WI38 (cell line): ENCODE results near the gene NOL12.
"Not testable (repeated sequence)": the region's sequence is repeated elsewhere in the genome, so short reads cannot be mapped to it uniquely, and the experiment has no call there.

Experiments
- H3K4me3 ChIP-seq: 2 replicates; pipeline ENCODE4 v1.5.1; 2011; ENCODE audit warnings: low read depth, mild to moderate bottlenecking, control low read depth, low read length
- TF ChIP-seq, protein P1 (sequence below): IDR thresholded peaks from 2 replicates; pipeline ENCODE4 v1.5.1; 2012; ENCODE audit warnings: low read depth, mild to moderate bottlenecking, control low read depth, low read length

NOL12 gene

DNA sequence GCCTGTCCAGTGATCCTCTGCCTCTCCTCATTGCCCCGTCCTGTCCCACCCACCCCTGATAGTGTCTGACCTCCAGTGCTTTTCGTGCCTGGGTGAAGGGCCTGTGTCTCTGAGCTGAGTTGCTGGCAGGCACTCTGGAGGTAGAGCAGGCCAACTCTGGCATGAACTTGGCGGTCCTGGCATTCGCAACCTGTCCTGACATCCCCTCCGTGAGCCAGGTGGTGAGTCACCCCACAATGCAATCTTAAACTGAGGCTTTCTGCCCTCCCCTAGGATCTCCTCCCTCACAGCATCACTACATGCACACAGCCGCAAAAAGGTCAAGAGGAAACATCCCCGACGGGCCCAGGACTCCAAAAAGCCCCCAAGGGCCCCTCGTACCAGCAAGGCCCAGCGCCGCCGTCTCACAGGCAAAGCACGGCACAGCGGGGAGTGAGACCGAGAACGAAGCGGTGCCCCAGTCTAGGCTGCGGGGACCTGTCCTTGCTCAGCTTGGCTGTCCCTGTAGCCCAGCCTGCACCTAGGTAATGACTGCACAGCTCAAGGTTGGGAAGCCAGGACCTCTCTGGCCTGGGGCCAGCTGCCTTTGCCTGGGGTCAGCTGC, 4.9 kb downstream of the NOL12 start:
- H3K4me3 ChIP-seq: no peak overlapping the region
- TF ChIP-seq, protein P1, sequence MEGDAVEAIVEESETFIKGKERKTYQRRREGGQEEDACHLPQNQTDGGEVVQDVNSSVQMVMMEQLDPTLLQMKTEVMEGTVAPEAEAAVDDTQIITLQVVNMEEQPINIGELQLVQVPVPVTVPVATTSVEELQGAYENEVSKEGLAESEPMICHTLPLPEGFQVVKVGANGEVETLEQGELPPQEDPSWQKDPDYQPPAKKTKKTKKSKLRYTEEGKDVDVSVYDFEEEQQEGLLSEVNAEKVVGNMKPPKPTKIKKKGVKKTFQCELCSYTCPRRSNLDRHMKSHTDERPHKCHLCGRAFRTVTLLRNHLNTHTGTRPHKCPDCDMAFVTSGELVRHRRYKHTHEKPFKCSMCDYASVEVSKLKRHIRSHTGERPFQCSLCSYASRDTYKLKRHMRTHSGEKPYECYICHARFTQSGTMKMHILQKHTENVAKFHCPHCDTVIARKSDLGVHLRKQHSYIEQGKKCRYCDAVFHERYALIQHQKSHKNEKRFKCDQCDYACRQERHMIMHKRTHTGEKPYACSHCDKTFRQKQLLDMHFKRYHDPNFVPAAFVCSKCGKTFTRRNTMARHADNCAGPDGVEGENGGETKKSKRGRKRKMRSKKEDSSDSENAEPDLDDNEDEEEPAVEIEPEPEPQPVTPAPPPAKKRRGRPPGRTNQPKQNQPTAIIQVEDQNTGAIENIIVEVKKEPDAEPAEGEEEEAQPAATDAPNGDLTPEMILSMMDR: no peak

DNA sequence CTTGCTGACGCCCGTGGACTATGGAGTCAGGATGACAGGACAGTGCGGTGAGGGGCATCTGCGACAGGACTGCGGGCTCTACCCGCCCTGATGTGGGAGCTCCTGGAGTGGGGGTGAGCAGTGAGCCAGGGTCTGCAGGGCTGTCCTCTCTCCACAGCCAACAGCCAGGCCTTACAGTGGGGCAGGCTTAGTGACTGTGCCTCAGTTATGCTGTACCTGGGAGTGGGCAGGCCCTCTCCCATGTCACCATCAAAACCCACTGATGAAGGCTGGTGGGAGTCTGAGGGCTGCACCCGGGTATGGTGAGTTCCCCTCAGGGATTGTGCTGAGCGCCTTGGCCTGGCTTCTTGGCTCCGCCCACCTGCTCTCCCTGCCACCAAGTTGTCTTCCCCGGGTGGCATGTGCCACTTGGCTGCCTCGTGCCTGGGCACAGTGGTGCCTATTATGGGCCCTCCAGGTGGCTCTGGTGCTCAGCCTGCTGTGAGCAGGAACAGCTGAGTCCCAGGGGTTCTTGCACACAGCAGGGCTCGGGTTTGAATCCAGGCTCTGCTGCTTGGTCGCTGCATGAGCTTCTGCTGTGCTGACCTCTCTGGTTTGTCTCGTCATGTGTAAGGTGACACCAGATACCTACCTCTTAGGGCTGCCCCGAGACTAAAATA, 6.6 kb downstream of the NOL12 start:
- TF ChIP-seq, protein P1: no peak
- H3K4me3 ChIP-seq: no peak overlapping the region

DNA sequence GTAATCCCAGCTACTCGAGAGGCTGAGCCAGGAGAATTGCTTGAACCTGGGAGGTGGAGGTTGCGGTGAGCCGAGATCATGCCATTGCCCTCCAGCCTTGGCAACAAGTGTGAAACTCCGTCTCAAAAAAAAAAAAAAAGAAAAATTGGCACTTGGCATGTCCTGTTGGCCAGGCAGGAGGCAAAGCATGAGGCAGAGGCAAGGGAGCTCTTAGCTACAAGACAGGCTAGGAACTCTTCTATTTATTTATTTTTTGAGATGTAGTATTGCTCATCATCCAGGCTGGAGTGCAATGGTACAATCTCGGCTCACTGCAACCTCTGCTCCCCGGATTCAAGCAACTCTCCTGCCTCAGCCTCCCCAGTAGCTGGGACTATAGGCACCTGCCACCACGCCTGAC, 8.0 kb downstream of the NOL12 start:
- H3K4me3 ChIP-seq: not testable (repeated sequence)

DNA sequence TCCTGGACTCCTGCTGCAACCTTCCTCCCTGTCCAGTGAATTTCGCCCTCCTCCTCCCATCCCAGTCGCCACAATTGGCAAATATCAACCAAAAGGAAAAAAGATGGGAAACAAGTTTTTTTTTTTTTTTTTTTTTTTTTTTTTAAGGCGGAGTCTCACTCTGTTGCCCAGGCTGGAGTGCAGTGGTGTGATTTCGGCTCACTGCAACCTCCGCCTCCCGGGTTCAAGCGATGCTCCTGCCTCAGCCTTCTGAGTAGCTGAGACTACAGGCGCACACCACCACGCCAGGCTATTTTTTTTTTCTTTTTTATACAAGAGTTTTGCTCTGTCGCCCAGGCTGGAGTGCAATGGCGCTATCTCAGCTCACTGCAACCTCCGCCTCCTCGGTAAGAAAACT, 10.1 kb downstream of the NOL12 start:
- H3K4me3 ChIP-seq: peak overlapping the region; percentile 29; the same call in 1 of the 2 replicates

DNA sequence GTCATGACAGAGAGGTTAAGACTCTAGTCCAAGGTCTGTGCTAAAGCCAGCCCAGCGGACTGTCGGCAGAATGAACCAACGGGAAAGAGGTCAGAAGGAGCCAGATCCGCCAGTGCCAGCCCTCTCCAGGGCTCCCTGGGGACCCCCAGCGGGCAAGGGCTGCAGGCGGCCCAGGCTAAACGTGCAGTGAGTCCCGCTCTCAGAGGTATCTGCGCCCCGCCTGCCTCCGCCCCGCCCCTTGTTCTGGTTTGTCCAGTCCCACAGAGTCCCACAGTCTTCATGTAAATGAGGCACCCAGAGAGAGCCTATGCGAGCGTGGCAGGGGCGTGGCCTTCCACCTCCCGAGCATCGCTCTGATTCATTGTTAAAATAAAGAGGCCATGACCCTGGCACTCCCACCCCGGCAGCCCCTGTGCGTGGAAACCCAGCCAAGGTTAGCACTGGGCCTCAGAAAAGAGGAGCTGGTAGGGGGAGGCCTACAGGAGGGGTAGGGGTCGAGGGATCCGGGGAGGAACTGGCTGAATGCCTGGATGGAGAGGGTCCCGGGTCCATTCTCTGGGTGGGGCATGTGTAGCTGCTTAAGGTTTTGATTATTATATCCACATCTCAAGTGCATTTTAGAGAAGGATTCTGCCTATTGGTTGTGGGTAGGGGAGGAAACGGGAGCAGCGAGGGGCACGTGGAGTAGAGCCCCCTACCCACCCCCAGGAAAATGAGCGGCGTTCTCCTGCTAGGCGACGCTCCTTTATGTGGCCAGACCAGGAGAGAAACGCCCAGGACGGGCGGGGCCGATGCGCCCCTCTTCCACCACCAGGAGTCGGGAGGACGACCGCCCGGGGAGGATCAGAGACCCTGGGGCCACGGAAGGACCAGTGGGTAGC, 10.8 kb downstream of the NOL12 start, which contains the start of gene TRIOBP:
Gene TRIOBP (plus strand): TSS at position 392 of the 881 bp plus-strand sequence. CDS start 4,318 bp downstream, outside the sequence.
- peak within 1 kb of the TSS; percentile 30; the same call in 1 of the 2 replicates for H3K4me3 ChIP-seq
- TF ChIP-seq, protein P1: peak; percentile 54

DNA sequence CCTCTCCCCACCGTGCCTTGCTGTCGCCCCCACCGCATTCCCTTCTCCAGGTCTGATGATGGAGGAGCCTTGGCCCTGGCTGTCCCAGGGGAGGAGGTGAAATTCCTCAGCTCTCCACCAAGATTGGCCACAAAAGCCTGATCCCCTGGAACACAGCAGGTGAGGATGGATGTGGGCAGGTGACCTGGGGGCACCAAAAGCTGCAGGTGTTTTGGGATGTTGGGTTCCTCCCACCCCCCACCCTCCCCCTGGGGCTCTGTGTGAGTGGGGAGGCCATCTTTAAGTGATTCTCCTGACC, 11.3 kb downstream of the NOL12 start:
- TF ChIP-seq, protein P1: no peak
- no peak overlapping the region for H3K4me3 ChIP-seq

DNA sequence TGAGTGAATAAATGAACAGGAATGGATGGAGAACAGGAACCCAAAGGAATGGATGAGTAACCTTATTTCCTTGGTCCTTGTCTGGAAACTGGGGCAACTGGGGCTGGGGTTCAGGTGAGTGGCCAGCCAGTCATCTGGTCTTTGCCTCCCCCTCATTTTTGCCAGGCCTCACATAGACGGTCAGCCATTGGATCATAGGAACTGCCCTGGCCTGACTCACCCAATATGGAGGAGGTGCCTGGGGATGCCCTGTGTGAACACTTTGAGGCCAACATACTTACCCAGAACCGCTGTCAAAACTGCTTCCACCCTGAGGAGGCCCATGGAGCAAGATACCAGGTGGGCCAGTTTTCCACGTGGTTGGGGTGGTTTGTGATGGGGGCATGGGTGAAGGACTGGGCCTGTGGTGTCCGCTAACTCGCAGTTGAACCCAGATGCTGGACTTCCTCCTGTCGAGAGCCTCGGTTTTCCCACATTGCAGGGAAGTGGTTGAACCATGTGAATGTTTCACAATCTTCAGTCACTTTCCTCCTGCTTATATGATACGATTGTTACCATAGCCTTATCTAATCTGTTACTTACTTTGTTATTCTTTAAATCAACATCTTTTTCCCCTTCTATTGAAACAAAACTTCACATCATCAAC, 15.1 kb downstream of the NOL12 start:
- H3K4me3 ChIP-seq: no peak overlapping the region
- TF ChIP-seq, protein P1: no peak

DNA sequence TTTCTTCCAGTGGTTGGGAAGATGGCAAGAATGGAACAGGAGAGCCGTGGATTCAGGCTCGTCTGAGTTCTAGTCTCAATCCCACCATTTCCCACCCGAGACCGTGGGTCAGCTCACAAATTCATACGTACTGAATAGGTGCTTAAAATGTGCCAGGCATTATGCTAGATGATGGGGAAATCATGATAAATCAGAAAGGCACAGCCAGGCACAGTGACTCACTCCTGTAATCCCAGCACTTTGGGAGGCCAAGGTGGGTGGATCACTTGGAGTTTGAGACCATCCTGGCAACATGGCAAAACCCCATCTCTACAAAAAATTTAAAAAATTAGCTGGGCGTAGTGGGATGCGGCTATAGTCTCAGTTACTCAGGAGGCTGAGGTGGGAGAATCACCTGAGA, 17.8 kb downstream of the NOL12 start:
- TF ChIP-seq, protein P1: no peak
- H3K4me3 ChIP-seq: no peak overlapping the region
